ENCODE data around the gene PPP6C.

DNA sequence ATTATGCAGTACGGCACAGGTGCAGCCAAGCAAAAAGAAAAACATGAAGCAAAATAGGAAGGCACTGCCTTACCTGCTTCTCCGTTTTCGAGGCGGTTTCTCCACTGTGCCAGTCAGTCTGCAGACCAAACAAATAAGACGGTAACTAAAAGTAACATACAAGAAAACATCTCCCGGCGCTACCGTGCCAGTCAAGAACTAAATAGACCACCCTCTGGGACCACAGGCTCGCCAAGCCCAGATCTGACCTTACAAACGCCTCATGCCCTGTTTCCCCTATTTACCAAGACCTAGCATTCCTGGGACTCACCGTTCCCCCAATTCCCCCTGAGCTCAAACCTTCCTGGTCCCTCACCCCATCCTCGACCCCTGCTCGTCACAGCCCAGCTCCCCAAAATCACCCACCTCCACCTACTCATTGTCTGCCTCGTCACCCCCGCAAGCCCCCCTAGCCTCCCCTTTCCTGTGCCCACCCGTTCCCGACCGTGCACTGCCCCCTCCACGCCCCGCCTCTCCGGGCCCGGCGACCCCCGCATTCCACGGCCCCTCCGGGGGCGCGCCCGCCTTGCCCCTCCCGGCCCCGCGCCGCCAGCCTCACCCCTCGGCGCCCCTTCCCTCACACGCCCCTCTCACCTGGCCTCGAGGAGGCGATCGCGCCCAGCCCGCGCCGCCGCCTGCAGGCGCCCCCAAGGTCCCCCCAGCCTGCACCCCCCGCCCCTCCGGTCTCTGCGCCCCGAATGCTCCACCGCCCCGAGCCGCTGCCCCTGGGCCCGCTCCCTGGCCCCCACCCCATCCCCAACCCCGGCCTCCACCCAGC is 46.8 kb downstream of the PPP6C start:
- no peak for TF ChIP-seq POLR2A (IDR thresholded peaks at IDR 0.05; ENCODE audit: low read length)
- no peak for TF ChIP-seq GATA1 (IDR thresholded peaks at IDR 0.05; ENCODE audit: low read depth, low read length)

Measured in erythroblast (primary cell).